Esophagus mucosa (tissue), 1 donor: ENCODE data around the gene CPSF6. TPM values are rescaled to one million over a fixed set of nuclear protein-coding genes. Genes with fewer than 3 reads are reported as not detected.
"Not testable (repeated sequence)": the region's sequence is repeated elsewhere in the genome, so short reads cannot be mapped to it uniquely, and the experiment has no call there.

Experiments used
- ATAC-seq: fragments of 200-7000 bp; cut with Tn5 transposase; one replicate; pipeline ENCODE4 v1.9.1; 2020
- total RNA-seq: library from RNA; stranded (reverse); gene quantifications from one replicate; pipeline ENCODE4 v1.2.4, GENCODE V29; 2023
- donor health status: DM: yes; HTN: yes; CAD: no.

Gene CPSF6, protein sequence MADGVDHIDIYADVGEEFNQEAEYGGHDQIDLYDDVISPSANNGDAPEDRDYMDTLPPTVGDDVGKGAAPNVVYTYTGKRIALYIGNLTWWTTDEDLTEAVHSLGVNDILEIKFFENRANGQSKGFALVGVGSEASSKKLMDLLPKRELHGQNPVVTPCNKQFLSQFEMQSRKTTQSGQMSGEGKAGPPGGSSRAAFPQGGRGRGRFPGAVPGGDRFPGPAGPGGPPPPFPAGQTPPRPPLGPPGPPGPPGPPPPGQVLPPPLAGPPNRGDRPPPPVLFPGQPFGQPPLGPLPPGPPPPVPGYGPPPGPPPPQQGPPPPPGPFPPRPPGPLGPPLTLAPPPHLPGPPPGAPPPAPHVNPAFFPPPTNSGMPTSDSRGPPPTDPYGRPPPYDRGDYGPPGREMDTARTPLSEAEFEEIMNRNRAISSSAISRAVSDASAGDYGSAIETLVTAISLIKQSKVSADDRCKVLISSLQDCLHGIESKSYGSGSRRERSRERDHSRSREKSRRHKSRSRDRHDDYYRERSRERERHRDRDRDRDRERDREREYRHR
- total RNA-seq, result 36.1 TPM

DNA sequence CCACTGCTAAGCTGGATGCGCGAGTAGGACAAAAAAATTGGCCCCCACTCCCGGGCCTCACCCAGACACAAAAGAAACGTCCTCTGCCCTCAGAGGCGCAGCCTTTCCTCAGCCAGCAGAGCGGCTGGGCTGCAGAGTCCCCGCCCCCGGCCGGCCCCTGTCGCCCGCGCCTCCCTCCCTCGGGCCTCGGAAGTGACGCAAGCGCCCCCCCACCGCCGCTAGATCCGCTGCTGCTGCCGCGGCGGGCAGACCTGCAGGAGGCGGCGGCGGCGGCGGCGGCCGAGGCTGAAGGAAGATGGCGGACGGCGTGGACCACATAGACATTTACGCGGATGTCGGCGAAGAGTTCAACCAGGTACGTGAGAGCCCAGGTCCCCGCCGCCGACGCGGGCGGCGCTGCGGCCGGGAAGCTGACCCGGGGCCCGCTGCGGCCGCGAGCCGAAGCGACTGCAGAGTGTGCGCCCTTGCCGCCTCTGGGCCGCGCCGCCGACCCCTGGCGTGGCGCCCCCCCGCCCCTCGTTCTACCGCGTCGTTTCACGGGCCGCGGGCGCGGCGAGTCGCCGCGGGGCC, at the start of gene CPSF6:
TSS of gene CPSF6 (plus strand) at position 218 of the 570 bp plus-strand sequence. CDS start at position 296, 78 bp downstream.
- ATAC-seq, result peak; percentile 98

DNA sequence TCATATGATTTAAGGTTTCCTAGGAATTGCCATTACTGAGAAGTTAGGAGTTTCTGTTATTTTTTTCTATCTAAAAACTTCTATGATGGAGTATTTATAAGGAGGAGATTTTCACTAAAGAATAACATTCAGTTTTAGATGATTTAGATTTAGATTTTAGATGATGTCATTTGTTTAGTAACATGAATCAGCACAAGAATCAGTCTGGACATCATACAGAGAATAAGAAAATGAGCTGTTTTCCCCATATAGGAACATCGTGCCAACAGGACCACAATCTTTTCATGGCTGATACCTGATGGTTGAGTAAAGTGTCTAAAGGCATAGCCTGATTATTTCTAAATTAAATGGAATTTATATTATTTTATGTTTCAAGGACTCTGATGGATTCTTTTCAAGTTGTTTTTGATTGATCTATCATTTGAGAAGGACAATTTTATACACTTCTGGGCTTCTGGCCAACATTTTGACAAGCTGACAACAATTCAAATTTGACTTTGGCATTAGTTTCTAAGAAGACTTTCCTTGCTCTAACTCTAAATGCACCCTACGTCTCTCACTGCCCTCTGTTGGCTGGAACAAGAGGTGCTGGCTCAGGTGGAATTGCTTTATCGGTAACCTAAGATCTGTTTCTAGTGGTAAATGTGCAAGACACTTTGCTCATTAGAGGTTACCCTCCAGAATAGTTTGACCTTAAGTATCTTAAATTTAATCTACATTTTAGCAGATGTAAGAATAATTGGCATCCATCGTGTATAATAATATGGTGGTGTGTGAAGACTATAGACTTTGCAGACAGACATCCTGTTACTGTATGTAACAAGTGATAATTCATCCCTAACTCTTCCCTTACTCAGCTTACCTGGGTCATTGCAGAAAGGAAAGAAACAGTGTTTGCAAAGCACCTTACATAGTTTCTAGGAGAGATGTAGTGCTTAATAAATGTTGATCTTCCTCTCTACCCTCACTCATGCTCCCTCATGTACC, 42.8 kb upstream of the CPSF6 start:
- ATAC-seq, result no peak

DNA sequence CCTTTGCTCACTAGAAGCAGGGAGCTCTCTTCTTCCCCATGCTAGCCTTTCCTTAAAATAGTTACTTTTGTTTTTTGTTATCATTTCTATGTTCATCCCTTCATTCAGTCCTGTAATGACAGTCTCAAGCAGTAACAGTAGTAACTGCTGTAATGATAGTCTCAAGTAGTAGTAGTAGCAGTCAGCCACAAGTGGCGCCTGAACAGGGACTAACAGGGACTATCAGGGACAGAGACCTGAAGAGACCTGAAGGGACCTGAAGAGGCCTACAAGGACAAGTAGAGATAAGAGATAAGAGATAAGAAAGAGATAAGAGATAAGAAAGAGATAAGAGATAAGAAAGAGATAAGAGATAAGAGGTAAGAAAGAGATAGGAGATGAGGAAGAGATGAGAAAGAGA, 39.4 kb upstream of the CPSF6 start:
- not testable (repeated sequence) for ATAC-seq

DNA sequence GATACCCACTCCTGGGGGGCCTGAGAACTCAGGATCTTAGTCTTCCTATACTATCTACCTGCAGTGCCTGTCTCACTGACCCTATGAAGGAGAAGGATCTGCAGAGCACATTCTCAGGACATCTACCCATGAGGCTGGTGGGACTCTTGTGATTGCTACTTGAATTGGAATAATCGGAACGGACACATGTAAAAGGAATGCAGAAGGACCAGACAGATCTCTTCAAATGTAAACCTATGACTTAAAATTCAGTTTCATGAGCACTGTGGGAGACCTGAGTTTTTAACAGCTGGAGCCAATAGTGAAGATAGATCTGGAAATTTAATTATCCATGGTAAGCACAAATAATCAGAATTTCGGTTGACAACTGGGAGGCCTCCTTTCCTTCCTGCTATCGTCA, 35.2 kb upstream of the CPSF6 start:
- no peak for ATAC-seq

DNA sequence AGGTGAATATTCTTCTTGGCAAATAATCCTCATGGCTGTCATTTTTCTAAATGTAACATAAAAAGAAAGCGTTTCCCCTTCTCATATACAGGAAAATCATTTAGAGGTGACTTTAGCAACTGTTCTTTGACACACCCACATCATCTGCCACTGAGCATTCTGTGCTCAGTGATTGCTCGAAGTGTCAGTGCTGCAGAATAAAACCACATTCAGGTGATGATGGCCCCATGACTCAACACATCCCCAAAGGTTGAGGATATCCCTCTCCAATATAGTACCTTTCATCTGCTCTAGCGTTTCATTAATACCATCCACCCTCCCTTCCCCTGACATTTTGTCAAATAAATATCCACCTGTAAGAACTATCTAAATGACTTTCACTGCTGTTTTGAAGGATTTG, 28.7 kb upstream of the CPSF6 start:
- no peak for ATAC-seq

DNA sequence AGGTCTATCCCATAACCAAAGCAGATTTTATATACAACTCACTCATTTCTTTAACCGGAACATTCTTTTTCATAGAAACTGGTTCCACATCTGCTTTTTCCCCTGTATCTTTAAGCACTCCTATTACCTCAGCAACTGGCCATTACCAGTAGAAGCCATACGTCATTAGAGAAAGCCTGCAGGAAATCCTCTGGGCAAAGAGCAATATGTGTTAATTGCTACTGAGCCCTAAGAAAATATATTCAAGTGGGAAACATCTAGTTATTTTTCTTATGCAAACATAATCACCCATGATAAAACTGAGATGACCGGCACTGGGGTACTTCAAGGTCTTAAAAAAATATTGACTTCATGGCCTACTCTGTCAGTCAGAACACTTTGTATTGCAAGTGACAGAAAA, 28.2 kb upstream of the CPSF6 start:
- no peak for ATAC-seq

DNA sequence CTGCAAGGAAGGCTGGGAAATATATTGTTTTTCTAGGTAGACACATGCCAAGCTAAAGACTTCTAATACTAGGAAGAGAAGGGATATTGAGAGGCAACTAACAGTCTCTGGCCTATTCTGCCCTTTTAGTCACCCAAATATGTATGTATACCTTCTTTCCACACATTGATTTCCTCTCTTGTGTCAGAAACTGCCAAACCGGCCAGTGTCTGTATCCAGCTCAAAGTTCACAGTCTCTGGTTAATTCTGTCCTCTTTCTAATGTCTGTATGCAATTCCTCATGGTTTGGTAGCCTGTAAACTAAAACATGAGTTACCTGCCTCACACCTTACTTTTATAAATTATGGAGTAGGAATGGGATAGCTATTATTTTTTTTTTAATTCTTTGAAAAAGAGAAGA, 25.2 kb upstream of the CPSF6 start:
- no peak for ATAC-seq

DNA sequence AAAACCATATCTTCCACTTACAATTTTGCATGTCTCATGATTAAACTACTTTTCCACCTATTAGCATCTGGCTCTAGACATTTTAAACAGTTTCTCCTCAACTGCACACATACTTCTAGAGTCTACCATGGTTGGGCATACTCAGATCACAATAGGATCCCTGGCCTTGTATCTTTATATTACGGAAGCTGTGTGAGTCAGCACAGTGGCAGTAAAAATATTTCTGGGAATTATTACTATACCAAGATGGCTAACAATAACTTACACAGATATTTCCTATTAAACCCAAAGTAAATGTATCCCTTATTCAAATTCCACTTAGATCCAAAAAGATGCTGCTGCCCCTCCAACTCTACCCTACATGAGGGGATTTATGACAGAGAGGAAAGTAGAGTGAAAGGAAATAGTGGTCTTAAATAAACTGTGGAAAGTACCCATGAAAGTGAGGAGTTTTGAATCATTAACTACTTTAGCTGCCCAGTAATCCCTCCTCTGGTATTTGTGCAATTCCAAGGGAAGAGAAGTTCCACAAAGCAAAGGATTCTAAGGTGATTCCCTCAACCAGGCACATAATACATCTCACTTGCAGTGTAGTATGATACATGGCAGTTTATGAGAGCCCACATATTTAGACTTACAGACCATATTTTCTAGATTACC, 14.0 kb upstream of the CPSF6 start:
- ATAC-seq, result no peak

DNA sequence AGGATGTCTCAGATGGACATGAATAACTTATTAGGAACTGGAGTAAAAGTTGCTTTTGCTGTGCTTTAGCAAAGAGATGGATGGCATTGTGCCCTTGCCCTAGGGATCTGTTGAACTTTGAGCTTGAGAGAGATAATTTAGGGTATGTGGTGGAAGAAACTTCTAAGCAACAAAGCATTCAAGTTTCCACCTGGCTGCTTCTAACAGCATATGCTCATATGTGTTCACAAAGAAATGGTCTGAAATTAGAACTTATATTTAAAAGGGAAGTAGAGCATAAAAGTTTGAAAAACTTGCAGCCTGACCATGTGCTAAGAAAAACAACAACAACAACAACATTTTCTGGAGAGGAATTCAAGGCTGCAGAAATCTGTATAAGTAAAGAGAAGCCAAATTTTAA, 7.9 kb upstream of the CPSF6 start:
- no peak for ATAC-seq

DNA sequence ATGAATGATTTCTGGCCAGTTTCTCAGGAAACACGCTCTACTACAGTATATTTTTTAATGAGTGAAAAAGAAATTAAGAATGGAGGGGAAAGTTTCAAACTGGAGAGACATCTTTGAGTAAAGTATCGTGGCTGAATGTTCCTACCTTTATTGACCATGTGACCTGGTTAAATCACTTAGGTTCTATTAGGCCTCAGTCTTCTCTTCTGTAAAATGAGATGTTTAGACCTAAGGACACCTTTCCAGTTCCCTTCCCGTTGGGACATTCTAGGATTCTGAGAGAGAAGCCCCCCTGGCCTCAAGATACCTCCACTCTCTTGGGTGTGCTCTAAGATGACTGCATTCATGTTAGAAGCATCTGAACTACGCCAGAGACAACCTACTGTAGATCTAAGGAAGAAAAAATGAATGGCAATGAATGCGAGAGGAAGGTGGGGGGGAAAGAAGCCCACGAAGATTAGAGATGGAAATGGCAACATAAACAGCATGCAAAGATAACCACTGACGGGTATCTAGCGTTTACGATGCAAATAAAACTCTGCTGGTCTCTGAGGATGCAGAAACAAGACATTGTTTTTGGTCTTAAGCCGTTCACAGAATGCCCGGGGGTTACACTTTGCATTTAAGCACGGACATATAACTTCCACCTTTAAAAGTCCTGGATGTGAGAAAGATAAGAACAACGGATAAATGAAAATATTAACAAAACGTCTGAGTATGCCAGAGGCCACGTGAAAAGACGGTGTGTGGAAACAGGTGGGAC, 599 bp upstream of the CPSF6 start:
- no peak for ATAC-seq

DNA sequence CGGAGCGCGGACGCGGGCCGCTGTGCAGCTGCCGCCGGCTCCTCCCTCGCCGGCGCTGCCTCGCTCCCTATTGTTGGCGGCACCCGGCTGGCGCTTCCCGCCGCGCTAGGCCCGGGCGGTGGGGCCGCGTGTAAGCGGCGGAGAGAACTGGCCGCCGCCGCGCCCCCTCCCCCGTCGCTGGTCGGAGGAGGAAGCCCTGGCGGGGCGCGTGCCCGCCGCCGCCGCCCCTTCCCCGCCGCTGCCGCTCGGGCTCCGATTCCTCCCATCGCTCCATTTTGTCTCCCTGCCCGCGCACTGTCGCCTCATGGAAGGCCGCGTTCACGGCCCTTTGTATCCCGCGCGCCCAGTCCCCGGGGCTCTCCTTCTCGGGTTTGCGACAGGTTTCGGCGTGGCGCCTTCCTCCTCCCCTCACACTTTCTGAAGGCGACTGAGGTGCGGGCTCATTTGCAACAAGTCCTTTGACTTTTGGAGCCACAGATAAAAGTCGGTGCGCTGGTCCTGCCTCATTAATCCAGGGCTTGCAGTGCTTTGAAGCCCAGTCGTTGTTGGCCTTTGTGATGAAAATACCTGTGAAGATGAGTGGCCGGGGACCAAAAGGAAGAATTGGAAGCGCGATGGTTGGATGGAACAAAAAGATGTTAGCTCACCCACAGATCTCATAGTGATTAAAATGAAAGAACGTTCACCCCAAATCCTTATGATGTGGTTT, 707 bp downstream of the CPSF6 start:
- ATAC-seq, result peak; percentile 59

DNA sequence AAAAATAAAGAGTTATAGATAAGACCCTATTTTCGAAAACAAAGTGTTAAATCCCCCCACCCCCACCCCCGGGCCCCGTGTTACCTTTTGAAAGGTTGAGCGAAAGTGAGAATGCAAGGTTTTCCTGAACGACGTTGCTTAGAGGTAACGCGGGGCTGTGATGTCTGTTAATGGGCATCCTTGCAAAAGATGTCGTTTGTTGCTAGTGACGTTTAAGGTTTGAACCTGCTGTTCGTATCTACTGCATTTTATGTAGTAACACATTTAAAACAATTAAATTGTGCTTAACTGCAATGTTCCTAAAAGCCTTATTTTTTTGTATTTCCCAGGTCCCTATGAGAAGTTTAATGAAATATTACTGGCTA, 1.2 kb downstream of the CPSF6 start:
- no peak for ATAC-seq

DNA sequence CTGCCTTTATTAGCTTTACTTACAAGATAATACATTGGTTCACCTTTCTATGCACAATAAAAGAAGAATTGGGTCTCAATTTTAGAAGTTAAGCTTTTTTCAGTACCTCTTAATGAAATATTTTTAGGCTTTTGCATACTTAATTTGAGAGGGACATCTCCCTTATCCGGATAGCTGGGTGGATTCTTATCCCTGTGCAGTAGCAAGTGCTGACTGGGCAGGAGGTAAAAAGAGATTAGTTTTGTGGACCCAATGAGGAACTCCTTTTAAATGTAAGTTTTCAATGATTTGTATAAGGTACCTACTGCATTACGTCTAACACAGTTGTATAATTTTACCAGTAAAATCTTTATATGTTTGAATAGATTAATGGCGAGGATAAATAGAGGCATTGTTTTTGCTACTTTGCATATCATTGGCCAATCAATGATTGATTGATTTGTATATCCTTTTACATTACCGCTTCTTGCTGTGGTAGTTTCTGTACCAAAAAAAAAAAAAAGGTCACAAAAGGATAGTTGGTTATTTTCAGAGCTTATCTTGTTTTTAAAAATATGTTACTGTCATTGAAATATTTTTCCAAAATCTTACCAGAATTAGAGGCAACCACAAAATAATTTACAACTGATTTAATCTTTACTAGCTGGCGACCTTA, 2.2 kb downstream of the CPSF6 start:
- ATAC-seq, result no peak

DNA sequence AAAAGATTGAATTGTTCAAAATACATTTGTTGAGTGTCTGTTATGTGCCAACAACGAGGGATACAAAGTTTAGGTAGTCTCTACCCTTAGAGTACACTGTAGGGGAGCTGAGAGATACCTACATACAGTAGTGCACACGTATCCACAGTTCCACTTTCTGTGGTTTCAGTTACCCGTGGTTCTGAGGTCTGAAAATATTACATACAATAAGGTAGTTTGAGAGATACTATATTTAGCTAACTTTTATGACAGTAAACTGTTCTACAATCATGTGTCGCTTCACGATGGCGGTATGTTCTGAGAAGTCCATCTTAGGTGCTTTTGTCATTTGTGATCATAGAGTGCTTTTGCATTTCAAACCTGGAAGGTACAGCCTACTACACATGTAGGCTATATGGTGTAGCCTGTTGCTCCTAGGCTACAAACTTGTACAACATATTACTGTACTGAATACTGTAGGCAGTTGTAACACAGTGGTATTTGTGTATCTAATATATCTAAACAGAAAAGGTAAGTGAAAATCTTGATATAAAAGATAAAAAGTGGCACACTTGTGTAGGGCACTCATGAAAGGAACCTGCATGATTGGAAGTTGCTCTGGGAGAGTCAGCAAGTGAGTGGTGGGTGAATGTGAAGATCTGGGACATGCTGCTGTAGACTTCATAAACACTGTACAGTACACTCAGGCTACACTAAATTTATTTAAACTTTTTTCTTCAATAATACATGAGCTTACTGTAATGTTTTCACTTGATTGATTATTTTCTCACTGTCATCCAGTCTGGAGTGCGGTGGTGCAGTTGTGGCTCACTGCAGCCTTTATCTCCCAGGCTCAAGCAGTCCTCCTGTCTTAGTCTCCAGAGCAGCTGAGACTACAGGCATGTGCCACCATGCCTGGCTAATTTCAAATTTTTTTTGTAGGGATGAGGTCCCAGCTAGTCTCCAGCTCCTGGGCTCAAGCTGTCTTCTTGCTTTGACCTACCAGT, 4.0 kb downstream of the CPSF6 start:
- ATAC-seq, result no peak

DNA sequence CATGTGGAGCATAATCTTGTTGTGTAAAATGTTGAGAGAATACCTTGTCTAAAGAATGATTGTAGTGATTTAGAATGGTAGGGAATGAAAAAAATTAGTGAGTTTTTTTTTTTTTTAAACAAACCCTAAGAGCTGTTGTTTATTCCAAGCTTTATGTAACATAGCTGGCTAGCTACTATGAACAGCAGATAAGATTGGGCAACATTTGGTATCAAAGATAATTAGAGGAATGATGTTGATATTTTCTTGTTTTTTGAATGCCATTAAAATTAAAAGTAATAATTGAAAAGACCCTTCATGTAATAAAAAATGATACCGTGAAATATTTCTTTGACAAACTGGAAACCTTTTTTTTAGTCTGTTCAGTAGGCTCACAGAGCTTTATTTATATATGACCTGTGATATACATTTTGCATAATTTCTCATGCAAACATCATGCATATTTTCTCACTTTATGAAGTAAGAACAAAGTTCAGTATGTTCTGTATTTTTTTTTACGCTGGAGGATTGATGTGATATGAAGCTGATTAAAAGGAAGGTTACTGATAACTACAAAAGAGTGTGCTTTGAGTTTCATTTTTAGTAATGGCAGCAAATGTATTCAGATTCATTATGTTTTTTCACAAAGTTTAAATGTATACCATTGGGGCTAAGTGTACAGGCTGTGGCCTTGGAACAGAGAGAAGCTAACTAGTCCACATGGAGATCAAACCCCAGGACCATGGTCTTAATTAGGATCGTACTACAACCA, 8.1 kb downstream of the CPSF6 start:
- no peak for ATAC-seq

DNA sequence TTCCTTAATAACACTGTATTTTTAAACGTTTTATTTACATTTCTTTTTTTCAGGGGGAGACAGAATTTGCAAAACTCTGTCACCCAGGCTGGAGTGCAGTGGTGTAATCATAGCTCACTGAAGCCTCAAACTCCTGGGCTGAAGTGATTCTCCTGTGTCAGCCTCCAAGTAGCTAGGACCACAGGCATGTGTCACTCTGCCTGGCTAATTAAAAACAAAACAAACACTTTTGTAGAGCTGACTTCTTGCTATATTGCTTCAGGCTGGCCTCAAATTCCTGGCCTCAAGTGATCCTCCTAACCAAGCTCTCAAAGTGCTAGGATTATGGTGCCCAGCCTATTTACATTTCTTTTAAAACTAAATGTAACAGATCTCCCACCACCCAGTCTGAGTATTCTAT, 12.7 kb downstream of the CPSF6 start:
- ATAC-seq, result no peak

DNA sequence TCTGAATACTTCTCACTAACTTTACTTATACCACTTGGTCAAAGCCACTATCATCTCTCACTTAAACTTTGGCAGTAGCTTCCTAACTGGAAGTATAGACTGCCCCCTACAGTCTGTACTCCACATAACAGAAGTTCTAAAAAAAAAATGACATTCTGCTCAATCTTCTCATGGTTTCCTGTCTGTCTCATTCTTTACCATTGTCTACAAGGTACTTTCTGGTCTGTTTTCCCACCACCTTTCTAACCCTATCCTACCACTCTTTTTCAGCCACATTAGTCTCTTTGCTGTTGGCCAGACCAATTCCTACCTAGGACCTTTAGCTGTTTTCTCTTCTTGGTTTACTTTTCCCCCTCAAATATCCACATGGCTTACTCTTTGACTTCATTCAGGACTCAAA, 14.7 kb downstream of the CPSF6 start:
- peak; percentile 73 for ATAC-seq

DNA sequence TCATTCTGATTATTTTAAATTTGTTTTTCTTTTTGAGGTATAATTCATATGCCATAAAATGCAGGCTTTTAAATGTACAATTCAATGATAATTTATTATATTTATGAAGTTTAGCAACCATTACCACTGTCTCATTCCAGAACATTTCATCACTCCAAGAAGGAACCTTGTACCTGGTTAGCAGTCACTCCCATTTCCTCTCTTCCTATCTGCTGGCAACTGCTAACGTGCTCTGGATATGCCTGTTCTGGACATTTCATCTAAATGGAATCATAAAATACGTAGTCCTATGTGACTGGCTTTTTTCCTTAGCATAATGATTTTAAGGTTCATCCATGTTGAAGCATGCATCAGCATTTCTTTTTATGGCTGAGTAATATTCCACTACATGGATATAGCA, 15.5 kb downstream of the CPSF6 start:
- no peak for ATAC-seq
